Renal pelvis (tissue), 4 donors: ENCODE measurements around the gene TOGARAM2. TPM values are rescaled to one million over a fixed set of nuclear protein-coding genes. Genes with fewer than 3 reads are reported as not detected.
"Not testable (repeated sequence)": the region's sequence is repeated elsewhere in the genome, so short reads cannot be mapped to it uniquely, and the experiment has no call there.

Experiments
- DNase-seq: peaks from one replicate; pipeline ENCODE4 v3.0.0-alpha.2; 2013
- polyA plus RNA-seq, 3 donors: library from polyadenylated mRNA; unstranded; fragments of 120-200 nt; gene quantifications; one replicate each; pipeline ENCODE4 v1.2.1, GENCODE V29; 2013; ENCODE audit not compliant: insufficient read length in 3 of 3

Gene TOGARAM2
- polyA plus RNA-seq, 3 donors, result 0.83 to 1.7 (median 1.5) TPM

GRCh38 chr2:29072251-29072650 is 91.2 kb downstream of the TOGARAM2 start:
- DNase-seq, result no peak

GRCh38 chr2:29072971-29073725 is 92.0 kb downstream of the TOGARAM2 start:
- DNase-seq, result no peak

- no peak for DNase-seq
These were observed 92.8 kb downstream of the TOGARAM2 start for GRCh38 chr2:29073933-29074332.

GRCh38 chr2:29074411-29074810 is 93.3 kb downstream of the TOGARAM2 start, which contains the start of gene PCARE:
TSS of gene PCARE (minus strand) at chr2:29074523. CDS start at chr2:29074261, 262 bp downstream.
- no peak for DNase-seq

GRCh38 chr2:29075894-29076705 is 95.0 kb downstream of the TOGARAM2 start:
- DNase-seq, result no peak

- no peak for DNase-seq
These were observed 98.8 kb downstream of the TOGARAM2 start for GRCh38 chr2:29079887-29080286.

- DNase-seq, result no peak
These were observed 100.0 kb downstream of the TOGARAM2 start for GRCh38 chr2:29080886-29081743.

- DNase-seq, result no peak
These were observed 101.9 kb downstream of the TOGARAM2 start for GRCh38 chr2:29082804-29083495.

GRCh38 chr2:29084554-29084953 is 103.5 kb downstream of the TOGARAM2 start:
- no peak for DNase-seq

GRCh38 chr2:29090311-29090710 is 109.2 kb downstream of the TOGARAM2 start:
- not testable (repeated sequence) for DNase-seq

GRCh38 chr2:29096969-29097368 is 115.9 kb downstream of the TOGARAM2 start:
- DNase-seq, result no peak

GRCh38 chr2:29097569-29097968 is 116.5 kb downstream of the TOGARAM2 start:
- DNase-seq, result no peak

- no peak for DNase-seq
These were observed 119.5 kb downstream of the TOGARAM2 start for GRCh38 chr2:29100564-29100963.

Other genes starting within 250 kb of the TOGARAM2 start
- 100 to 1,000 TPM; 149 to 159 (median 154) TPM for gene PPP1CB, start 229.5 kb upstream of the TOGARAM2 start, polyA plus RNA-seq
- 1 to 10 TPM in 2 of 3 donors, under 1 TPM in 1; 0.81 to 3.7 (median 3.1) TPM for gene SPDYA, start 170.5 kb upstream of the TOGARAM2 start, polyA plus RNA-seq
- gene TRMT61B, start 111.0 kb upstream of the TOGARAM2 start, polyA plus RNA-seq, result 10 to 100 TPM; 18.8 to 27.4 (median 23.5) TPM
- 10 to 100 TPM; 47.4 to 56.7 (median 48.6) TPM for gene WDR43, start 86.6 kb upstream of the TOGARAM2 start, polyA plus RNA-seq
- under 1 TPM; 0.30 to 0.46 (median 0.32) TPM for gene PCARE, start 93.2 kb downstream of the TOGARAM2 start, polyA plus RNA-seq
- 10 to 100 TPM; 12.9 to 27.5 (median 20.2) TPM for gene CLIP4, start 134.1 kb downstream of the TOGARAM2 start, polyA plus RNA-seq